ENCODE data around the gene LTC4S.

- TF ChIP-seq CTCF (IDR thresholded peaks at IDR 0.05; ENCODE audit: low read depth, low read length) = no peak
- TF ChIP-seq MAX (IDR thresholded peaks at IDR 0.05; ENCODE audit: low read depth, low read length) = no peak
- no peak for TF ChIP-seq POLR2A (IDR thresholded peaks at IDR 0.05; ENCODE audit: extremely low read depth, insufficient read length)
Measured at GRCh38 chr5:179769796-179770195, 24.0 kb upstream of the LTC4S start.
